Mesothelial cell of epicardium (in vitro differentiated cells): Measurements from ENCODE around the gene FRAT1. TPM values are rescaled to one million over a fixed set of nuclear protein-coding genes. Genes with fewer than 3 reads are reported as not detected.

ENCODE experiments used
- DNase-seq, 2 experiments: peaks; one replicate each; pipeline ENCODE4 v3.0.0; 2021; ENCODE audit warnings: low spot score in 2 of 2; ENCODE audit not compliant: unreplicated experiment in 2 of 2
- H3K27ac Mint-ChIP-seq: 2 replicates; pipeline ENCODE4 v1.8.0; 2021; ENCODE audit warnings: mixed read lengths
- H3K27me3 Mint-ChIP-seq: 2 replicates; pipeline ENCODE4 v1.8.0; 2021; ENCODE audit warnings: low read depth, mixed read lengths
- H3K36me3 Mint-ChIP-seq: 2 replicates; pipeline ENCODE4 v1.8.0; 2021; ENCODE audit warnings: mixed read lengths
- H3K4me1 Mint-ChIP-seq: 2 replicates; pipeline ENCODE4 v1.8.0; 2021; ENCODE audit warnings: mixed read lengths
- H3K4me3 Mint-ChIP-seq: 2 replicates; pipeline ENCODE4 v1.8.0; 2021; ENCODE audit warnings: mild to moderate bottlenecking, moderate library complexity, mixed read lengths
- H3K9me3 Mint-ChIP-seq: 2 replicates; pipeline ENCODE4 v1.8.0; 2021; ENCODE audit warnings: mixed read lengths
- total RNA-seq: library from RNA; stranded (reverse); gene quantifications from 3 replicates; pipeline ENCODE4 v1.2.1, GENCODE V29; 2021
- TF ChIP-seq, protein P1 (sequence below): fragments of 200-600 bp; sonication (generic); IDR thresholded peaks from one replicate; pipeline ENCODE4 v1.5.0; 2021; ENCODE audit warnings: antibody characterized with exemption; ENCODE audit not compliant: unreplicated experiment

Gene FRAT1
- total RNA-seq, 1 donor from 2014 or later, result 2.9 TPM

DNA sequence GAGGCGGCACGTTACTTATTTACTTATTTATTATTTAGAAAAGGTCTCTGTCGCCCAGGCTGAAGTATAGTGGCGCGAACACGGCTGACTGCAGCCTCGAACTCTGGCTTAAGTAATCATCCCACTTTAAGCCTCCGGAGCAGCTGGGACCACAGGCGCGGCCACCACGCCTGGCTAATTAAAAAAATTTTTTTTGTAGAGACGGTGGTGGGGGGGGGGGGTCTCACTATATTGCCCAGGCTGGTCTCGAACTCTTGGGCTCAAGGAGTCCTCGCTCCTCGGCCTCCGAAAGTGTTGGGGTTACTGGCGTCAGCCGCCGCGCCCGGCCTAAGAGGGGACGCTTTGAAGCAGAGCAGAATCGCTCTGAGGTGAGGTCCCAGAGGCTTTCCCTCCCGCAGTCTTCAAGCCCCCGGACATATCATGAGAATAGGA is 16.1 kb downstream of the FRAT1 start:
- TF ChIP-seq, protein P1, sequence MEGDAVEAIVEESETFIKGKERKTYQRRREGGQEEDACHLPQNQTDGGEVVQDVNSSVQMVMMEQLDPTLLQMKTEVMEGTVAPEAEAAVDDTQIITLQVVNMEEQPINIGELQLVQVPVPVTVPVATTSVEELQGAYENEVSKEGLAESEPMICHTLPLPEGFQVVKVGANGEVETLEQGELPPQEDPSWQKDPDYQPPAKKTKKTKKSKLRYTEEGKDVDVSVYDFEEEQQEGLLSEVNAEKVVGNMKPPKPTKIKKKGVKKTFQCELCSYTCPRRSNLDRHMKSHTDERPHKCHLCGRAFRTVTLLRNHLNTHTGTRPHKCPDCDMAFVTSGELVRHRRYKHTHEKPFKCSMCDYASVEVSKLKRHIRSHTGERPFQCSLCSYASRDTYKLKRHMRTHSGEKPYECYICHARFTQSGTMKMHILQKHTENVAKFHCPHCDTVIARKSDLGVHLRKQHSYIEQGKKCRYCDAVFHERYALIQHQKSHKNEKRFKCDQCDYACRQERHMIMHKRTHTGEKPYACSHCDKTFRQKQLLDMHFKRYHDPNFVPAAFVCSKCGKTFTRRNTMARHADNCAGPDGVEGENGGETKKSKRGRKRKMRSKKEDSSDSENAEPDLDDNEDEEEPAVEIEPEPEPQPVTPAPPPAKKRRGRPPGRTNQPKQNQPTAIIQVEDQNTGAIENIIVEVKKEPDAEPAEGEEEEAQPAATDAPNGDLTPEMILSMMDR, result no peak
- Mint-ChIP-seq H3K27me3 (peaks cover 21% of the 10 kb centered on the region), H3K4me3 (peak overlapping the region; percentile 70), H3K4me1 (peaks cover 46% of the 10 kb centered on the region), H3K27ac (no peak overlapping the region), H3K36me3 (peaks cover 1% of the 10 kb centered on the region), H3K9me3 (no peaks in the 10 kb centered on the region)
- no peak for DNase-seq

DNA sequence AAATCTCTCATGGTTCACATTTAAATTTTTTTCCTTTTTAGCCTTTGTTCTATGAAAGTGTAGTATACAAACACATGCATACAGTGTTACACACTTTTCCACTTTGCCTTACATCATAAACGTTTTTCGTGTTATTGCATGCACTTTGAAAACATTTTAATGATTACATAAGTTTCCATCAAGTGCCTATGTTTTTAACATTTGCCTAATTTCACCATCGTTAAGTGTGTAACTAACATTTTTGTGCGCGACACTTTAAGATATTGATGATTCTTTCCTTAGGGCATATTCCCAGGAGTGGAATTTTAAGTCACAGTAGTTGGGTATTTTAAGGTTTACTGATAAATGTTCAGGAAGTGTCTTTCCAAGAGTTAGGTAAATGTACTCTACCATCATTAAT is 16.9 kb downstream of the FRAT1 start:
- Mint-ChIP-seq H3K4me1 (peaks cover 46% of the 10 kb centered on the region), H3K27ac (peak overlapping the region; percentile 78), H3K4me3 (peak overlapping the region; percentile 70), H3K36me3 (no peaks in the 10 kb centered on the region), H3K27me3 (peaks cover 21% of the 10 kb centered on the region), H3K9me3 (no peaks in the 10 kb centered on the region)
- TF ChIP-seq, protein P1, result no peak
- no peak for DNase-seq

DNA sequence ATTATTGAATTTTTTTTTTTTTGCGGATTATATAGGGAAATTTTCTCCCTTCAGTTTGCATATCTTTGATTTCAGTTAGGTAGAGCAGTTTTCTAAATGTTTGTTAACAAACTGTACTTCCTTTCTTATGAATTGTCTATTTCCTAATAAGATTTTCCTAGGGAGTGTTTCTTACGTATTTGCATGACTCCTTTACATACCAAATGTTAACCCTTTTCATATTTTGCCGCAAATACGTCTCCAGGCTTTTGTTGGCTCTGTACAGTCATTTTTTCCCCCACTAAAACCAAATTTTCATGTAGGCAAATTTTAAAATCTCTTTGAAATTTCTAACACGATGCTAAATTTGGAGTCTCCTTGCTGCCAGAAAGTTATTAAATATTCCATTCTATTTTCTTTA is 17.4 kb downstream of the FRAT1 start:
- TF ChIP-seq, protein P1, result no peak
- peaks cover 24% of the 10 kb centered on the region for H3K27me3 Mint-ChIP-seq
- H3K4me1 Mint-ChIP-seq, result peaks cover 41% of the 10 kb centered on the region
- H3K27ac Mint-ChIP-seq, result peak overlapping the region; percentile 78
- peak overlapping the region; percentile 70 for H3K4me3 Mint-ChIP-seq
- H3K9me3 Mint-ChIP-seq, result no peaks in the 10 kb centered on the region
- DNase-seq, result no peak
- H3K36me3 Mint-ChIP-seq, result no peaks in the 10 kb centered on the region

DNA sequence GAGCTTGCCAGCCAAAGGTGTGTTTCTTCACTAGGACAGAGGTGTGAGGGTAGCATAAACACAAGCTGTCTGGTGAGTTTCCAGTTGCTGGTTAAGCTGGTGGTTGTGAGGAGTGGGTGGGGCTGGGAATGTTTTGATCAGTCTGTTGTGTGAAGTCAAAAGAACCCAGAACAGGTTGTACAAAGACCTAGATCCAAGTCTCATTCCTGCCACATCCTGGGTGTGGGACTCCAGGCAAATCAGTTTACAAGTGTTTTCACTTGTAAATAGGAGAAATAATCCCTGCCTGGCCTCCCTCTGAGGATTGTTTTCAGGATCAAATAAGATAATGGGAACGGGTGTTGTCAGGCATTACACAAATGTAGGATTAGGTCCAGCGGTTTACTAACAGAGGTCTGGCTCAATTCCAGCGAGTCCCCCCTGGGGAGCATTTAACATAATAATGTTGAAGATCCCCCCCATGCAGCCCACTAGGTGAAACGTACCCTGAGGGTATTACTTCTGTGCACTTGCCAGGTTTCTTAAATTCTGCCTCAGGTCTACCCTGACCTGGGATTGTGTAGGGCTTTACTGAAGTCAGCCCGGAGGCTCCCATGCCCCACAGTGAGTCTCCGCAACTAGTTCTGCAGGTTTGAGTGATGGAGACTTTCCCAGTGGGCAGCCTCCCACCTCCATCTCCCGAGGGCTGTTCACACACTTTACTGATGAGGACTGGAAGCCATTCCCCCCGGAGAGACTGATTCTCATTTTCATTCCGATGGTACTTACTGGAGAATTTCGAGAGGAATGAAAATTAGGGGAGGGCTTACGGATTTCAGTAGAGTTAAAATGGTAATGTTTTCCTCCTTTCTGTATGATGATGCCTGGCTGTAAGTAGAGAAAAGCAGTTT is 18.1 kb downstream of the FRAT1 start:
- Mint-ChIP-seq H3K36me3 (no peaks in the 10 kb centered on the region), H3K27ac (peak overlapping the region; percentile 78), H3K9me3 (no peaks in the 10 kb centered on the region), H3K4me3 (peak overlapping the region; percentile 17), H3K27me3 (peaks cover 27% of the 10 kb centered on the region), H3K4me1 (peaks cover 37% of the 10 kb centered on the region)
- TF ChIP-seq, protein P1, result no peak
- peak in 1 of 2 experiments; percentile 50 for DNase-seq

DNA sequence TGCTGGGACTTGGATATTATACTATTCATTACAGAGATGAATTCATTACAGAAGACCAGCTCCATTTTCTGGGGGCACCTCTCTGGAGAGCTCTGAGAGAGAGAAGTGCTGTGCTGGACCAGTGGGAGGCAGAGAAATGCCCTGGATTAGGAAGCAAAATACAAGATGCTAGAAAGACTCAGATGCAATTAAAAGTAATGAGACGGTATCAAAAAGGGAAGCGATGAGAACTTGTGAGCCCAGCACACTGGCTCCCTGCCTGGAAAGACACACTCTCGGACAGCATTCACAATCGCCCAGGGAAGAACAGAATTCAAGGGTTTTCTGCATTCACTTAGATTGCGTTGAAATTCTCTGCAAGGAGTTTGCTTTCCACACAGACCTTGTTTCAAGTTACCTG is 19.0 kb downstream of the FRAT1 start:
- TF ChIP-seq, protein P1, result no peak
- no peaks in the 10 kb centered on the region for H3K36me3 Mint-ChIP-seq
- H3K27ac Mint-ChIP-seq, result no peak overlapping the region
- DNase-seq, result no peak
- no peak overlapping the region for H3K4me3 Mint-ChIP-seq
- peaks cover 29% of the 10 kb centered on the region for H3K4me1 Mint-ChIP-seq
- no peaks in the 10 kb centered on the region for H3K9me3 Mint-ChIP-seq
- H3K27me3 Mint-ChIP-seq, result peaks cover 27% of the 10 kb centered on the region
